ENCODE measurements around the gene GRHL3. TPM values are rescaled to one million over a fixed set of nuclear protein-coding genes. Genes with fewer than 3 reads are reported as not detected.

GRHL3 gene
- total RNA-seq, 1 experiment from 2014 or later: 8.9 TPM

- H3K4me1 Mint-ChIP-seq (ENCODE audit: insufficient read depth, unreplicated experiment): peaks cover 14% of the 10 kb centered on the region
- TF ChIP-seq CTCF (IDR thresholded peaks at IDR 0.05; ENCODE audit: unreplicated experiment): no peak
- DNase-seq (ENCODE audit: unreplicated experiment): no peak
- H3K4me3 Mint-ChIP-seq (ENCODE audit: unreplicated experiment): no peak overlapping the region
- H3K9me3 Mint-ChIP-seq (ENCODE audit: unreplicated experiment): no peaks in the 10 kb centered on the region
- ChIA-PET POLR2A (interaction anchor here (1.5 kb wide), 1 partner anchor 12 kb away, joined by 6 read pairs; no protein-coding TSS in a partner anchor), CTCF (no interaction called here)
- BruUV-seq (replicated peaks): no TSS peak
- H3K27me3 Mint-ChIP-seq (ENCODE audit: insufficient read depth, unreplicated experiment): no peaks in the 10 kb centered on the region
- H3K36me3 Mint-ChIP-seq (ENCODE audit: insufficient read depth, unreplicated experiment): peaks cover 30% of the 10 kb centered on the region
- no peak overlapping the region for H3K27ac Mint-ChIP-seq (ENCODE audit: low read depth, unreplicated experiment)
- intact Hi-C loops (cut with micrococcal nuclease): no loop called here
Measured at GRCh38 chr1:24353292-24353891, 34.2 kb downstream of the GRHL3 start.

GRCh38 chr1:24355466-24355865, 36.3 kb downstream of the GRHL3 start:
- no peak for DNase-seq (ENCODE audit: unreplicated experiment)
- BruUV-seq (replicated peaks): no TSS peak
- intact Hi-C loops (cut with micrococcal nuclease): no loop called here
- Mint-ChIP-seq H3K36me3 (ENCODE audit: insufficient read depth, unreplicated experiment) (peaks cover 35% of the 10 kb centered on the region), H3K9me3 (ENCODE audit: unreplicated experiment) (no peaks in the 10 kb centered on the region), H3K27me3 (ENCODE audit: insufficient read depth, unreplicated experiment) (no peaks in the 10 kb centered on the region), H3K4me1 (ENCODE audit: insufficient read depth, unreplicated experiment) (peaks cover 1% of the 10 kb centered on the region), H3K27ac (ENCODE audit: low read depth, unreplicated experiment) (no peak overlapping the region), H3K4me3 (ENCODE audit: unreplicated experiment) (no peak overlapping the region)
- ChIA-PET CTCF (interaction anchor here (1.4 kb wide), 1 partner anchor 10 kb away, joined by 5 read pairs; no protein-coding TSS in a partner anchor), POLR2A (no interaction called here)
- no peak for TF ChIP-seq CTCF (IDR thresholded peaks at IDR 0.05; ENCODE audit: unreplicated experiment)

GRCh38 chr1:24357038-24357437, 37.9 kb downstream of the GRHL3 start:
- TF ChIP-seq CTCF (IDR thresholded peaks at IDR 0.05; ENCODE audit: unreplicated experiment): no peak
- no peaks in the 10 kb centered on the region for H3K9me3 Mint-ChIP-seq (ENCODE audit: unreplicated experiment)
- H3K4me3 Mint-ChIP-seq (ENCODE audit: unreplicated experiment): no peak overlapping the region
- ChIA-PET CTCF (interaction anchor here (0.7 to 1.8 kb wide), 3 partner anchors 34 to 689 kb away, joined by 3 to 5 read pairs (median 3); no protein-coding TSS in a partner anchor), POLR2A (interaction anchor here (0.6 to 0.7 kb wide), 2 partner anchors 133 to 165 kb away, joined by 3 read pairs; no protein-coding TSS in a partner anchor)
- no TSS peak for BruUV-seq (replicated peaks)
- H3K4me1 Mint-ChIP-seq (ENCODE audit: insufficient read depth, unreplicated experiment): no peaks in the 10 kb centered on the region
- no peak overlapping the region for H3K27ac Mint-ChIP-seq (ENCODE audit: low read depth, unreplicated experiment)
- intact Hi-C loops (cut with micrococcal nuclease): no loop called here
- no peaks in the 10 kb centered on the region for H3K27me3 Mint-ChIP-seq (ENCODE audit: insufficient read depth, unreplicated experiment)
- DNase-seq (ENCODE audit: unreplicated experiment): no peak
- peaks cover 35% of the 10 kb centered on the region for H3K36me3 Mint-ChIP-seq (ENCODE audit: insufficient read depth, unreplicated experiment)

GRCh38 chr1:24360681-24361080, 41.5 kb downstream of the GRHL3 start:
- ChIA-PET CTCF (interaction anchor here (0.8 to 1.3 kb wide), 2 partner anchors 8 to 33 kb away, joined by 3 to 4 read pairs; no protein-coding TSS in a partner anchor), POLR2A (no interaction called here)
- BruUV-seq (replicated peaks): no TSS peak

More at GRCh38 chr1:24360681-24361080, 41.5 kb downstream of the GRHL3 start:
- intact Hi-C loops (cut with micrococcal nuclease): no loop called here
- Mint-ChIP-seq H3K27ac (ENCODE audit: low read depth, unreplicated experiment) (no peak overlapping the region), H3K27me3 (ENCODE audit: insufficient read depth, unreplicated experiment) (no peaks in the 10 kb centered on the region), H3K4me1 (ENCODE audit: insufficient read depth, unreplicated experiment) (peaks cover 32% of the 10 kb centered on the region), H3K36me3 (ENCODE audit: insufficient read depth, unreplicated experiment) (peaks cover 29% of the 10 kb centered on the region), H3K9me3 (ENCODE audit: unreplicated experiment) (no peaks in the 10 kb centered on the region), H3K4me3 (ENCODE audit: unreplicated experiment) (no peak overlapping the region)
- TF ChIP-seq CTCF (IDR thresholded peaks at IDR 0.05; ENCODE audit: unreplicated experiment): no peak
- no peak for DNase-seq (ENCODE audit: unreplicated experiment)
